SIG-M5 treated with dmso at 0.1 percent for 504 hours (cell line): ENCODE results near the gene GHRL.

Source experiments
- DNase-seq: peaks from one replicate; lab custom pipeline; 2025; ENCODE audit not compliant: unreplicated experiment; lab: John Stamatoyannopoulos, UW

GHRL gene

GRCh38 chr3:10292505-10293419, at the start of gene GHRL:
GHRL (minus strand) TSS chr3:10292947; CDS start chr3:10290180, 2,767 bp downstream.
- DNase-seq = no peak

GRCh38 chr3:10341901-10342398, 49.2 kb upstream of the GHRL start:
- DNase-seq = no peak

GRCh38 chr3:10340476-10340875, 47.7 kb upstream of the GHRL start:
- no peak for DNase-seq

GRCh38 chr3:10340046-10340445, 47.3 kb upstream of the GHRL start:
- DNase-seq = no peak

- no peak for DNase-seq
These were observed 46.7 kb upstream of the GHRL start for GRCh38 chr3:10339376-10339955.

GRCh38 chr3:10338591-10339353, 46.0 kb upstream of the GHRL start:
- no peak for DNase-seq

- no peak for DNase-seq
These were observed 45.4 kb upstream of the GHRL start for GRCh38 chr3:10338164-10338470.

- DNase-seq = no peak
These were observed 44.8 kb upstream of the GHRL start for GRCh38 chr3:10337323-10338163.

GRCh38 chr3:10336761-10337160, 44.0 kb upstream of the GHRL start:
- no peak for DNase-seq

- no peak for DNase-seq
These were observed 43.3 kb upstream of the GHRL start for GRCh38 chr3:10335871-10336622.

- DNase-seq = peak; percentile 8
These were observed 42.5 kb upstream of the GHRL start for GRCh38 chr3:10335190-10335738.

- no peak for DNase-seq
These were observed 41.7 kb upstream of the GHRL start for GRCh38 chr3:10334459-10334858.

- DNase-seq = no peak
These were observed 41.3 kb upstream of the GHRL start for GRCh38 chr3:10334042-10334441.

GRCh38 chr3:10333349-10333650, 40.6 kb upstream of the GHRL start:
- no peak for DNase-seq

- DNase-seq = no peak
These were observed 40.0 kb upstream of the GHRL start for GRCh38 chr3:10332481-10333348.

GRCh38 chr3:10331320-10331719, 38.6 kb upstream of the GHRL start:
- no peak for DNase-seq

GRCh38 chr3:10330319-10330718, 37.6 kb upstream of the GHRL start:
- DNase-seq = no peak

GRCh38 chr3:10329495-10330015, 36.8 kb upstream of the GHRL start:
- DNase-seq = no peak
